Measurements from ENCODE around the gene SLC49A4.
"Not testable (repeated sequence)": the region's sequence is repeated elsewhere in the genome, so short reads cannot be mapped to it uniquely, and the experiment has no call there.

Gene SLC49A4

GRCh38 chr3:122794779-122795673 is at the start of gene SLC49A4:
TSS of gene SLC49A4 (plus strand) at chr3:122795069. CDS start at chr3:122795193, 124 bp downstream.
- DNase-seq: no peak

- DNase-seq: no peak
Observed at GRCh38 chr3:122745369-122746021, 49.4 kb upstream of the SLC49A4 start.

GRCh38 chr3:122747295-122747694 is 47.6 kb upstream of the SLC49A4 start:
- DNase-seq: not testable (repeated sequence)

- no peak for DNase-seq
Observed at GRCh38 chr3:122748347-122748746, 46.5 kb upstream of the SLC49A4 start.

- no peak for DNase-seq
Observed at GRCh38 chr3:122754929-122755328, 39.9 kb upstream of the SLC49A4 start.

- no peak for DNase-seq
Observed at GRCh38 chr3:122755491-122755890, 39.4 kb upstream of the SLC49A4 start.

GRCh38 chr3:122758877-122759560 is 35.9 kb upstream of the SLC49A4 start:
- no peak for DNase-seq

GRCh38 chr3:122760453-122761271 is 34.2 kb upstream of the SLC49A4 start:
- DNase-seq: no peak

GRCh38 chr3:122766430-122766829 is 28.4 kb upstream of the SLC49A4 start:
- no peak for DNase-seq

GRCh38 chr3:122767540-122768372 is 27.1 kb upstream of the SLC49A4 start:
- no peak for DNase-seq

GRCh38 chr3:122770521-122771202 is 24.2 kb upstream of the SLC49A4 start:
- DNase-seq: no peak

GRCh38 chr3:122772827-122773226 is 22.0 kb upstream of the SLC49A4 start:
- DNase-seq: no peak

GRCh38 chr3:122773944-122774509 is 20.8 kb upstream of the SLC49A4 start:
- no peak for DNase-seq

- no peak for DNase-seq
Observed at GRCh38 chr3:122774564-122774963, 20.3 kb upstream of the SLC49A4 start.

- no peak for DNase-seq
Observed at GRCh38 chr3:122776675-122777468, 18.0 kb upstream of the SLC49A4 start.

- no peak for DNase-seq
Observed at GRCh38 chr3:122777563-122777962, 17.3 kb upstream of the SLC49A4 start.

- DNase-seq: no peak
Observed at GRCh38 chr3:122782804-122783203, 12.1 kb upstream of the SLC49A4 start.

GRCh38 chr3:122784436-122784835 is 10.4 kb upstream of the SLC49A4 start:
- DNase-seq: no peak

- DNase-seq: no peak
Observed at GRCh38 chr3:122785231-122785630, 9.6 kb upstream of the SLC49A4 start.

GRCh38 chr3:122786066-122786465 is 8.8 kb upstream of the SLC49A4 start:
- DNase-seq: no peak
